RWPE1 (cell line): Measurements from ENCODE around the gene FAM20C.

Source experiments
- CTCF ChIA-PET: fragments of 350-600 bp; sonication (Branson Sonifier 250); formaldehyde crosslinking; extraction: SDS; loops from one replicate; lab custom pipeline; 2021; lab: Yijun Ruan, JAX
- POLR2A ChIA-PET: fragments of 400-600 bp; formaldehyde crosslinking; extraction: SDS; loops from one replicate; lab custom pipeline; 2020; ENCODE audit warnings: antibody characterized with exemption; ENCODE audit not compliant: low non-redundant PET; lab: Yijun Ruan, JAX
- DNase-seq: peaks from one replicate; pipeline ENCODE4 v3.0.0; 2012; ENCODE audit warnings: low spot score
- H3K27ac ChIP-seq: fragments of 450-650 bp; 2 replicates; pipeline ENCODE4 v1.5.1; 2017
- TF ChIP-seq, protein P1 (sequence below): fragments of 450-650 bp; conservative IDR thresholded peaks from 2 replicates; pipeline ENCODE4 v1.5.1; 2017; ENCODE audit warnings: low read depth, mild to moderate bottlenecking

Gene FAM20C

GRCh38 chr7:186516-187113 is 5.8 kb upstream of the FAM20C start:
- CTCF ChIA-PET, result no interaction called here
- POLR2A ChIA-PET, result no interaction called here
- TF ChIP-seq, protein P1, sequence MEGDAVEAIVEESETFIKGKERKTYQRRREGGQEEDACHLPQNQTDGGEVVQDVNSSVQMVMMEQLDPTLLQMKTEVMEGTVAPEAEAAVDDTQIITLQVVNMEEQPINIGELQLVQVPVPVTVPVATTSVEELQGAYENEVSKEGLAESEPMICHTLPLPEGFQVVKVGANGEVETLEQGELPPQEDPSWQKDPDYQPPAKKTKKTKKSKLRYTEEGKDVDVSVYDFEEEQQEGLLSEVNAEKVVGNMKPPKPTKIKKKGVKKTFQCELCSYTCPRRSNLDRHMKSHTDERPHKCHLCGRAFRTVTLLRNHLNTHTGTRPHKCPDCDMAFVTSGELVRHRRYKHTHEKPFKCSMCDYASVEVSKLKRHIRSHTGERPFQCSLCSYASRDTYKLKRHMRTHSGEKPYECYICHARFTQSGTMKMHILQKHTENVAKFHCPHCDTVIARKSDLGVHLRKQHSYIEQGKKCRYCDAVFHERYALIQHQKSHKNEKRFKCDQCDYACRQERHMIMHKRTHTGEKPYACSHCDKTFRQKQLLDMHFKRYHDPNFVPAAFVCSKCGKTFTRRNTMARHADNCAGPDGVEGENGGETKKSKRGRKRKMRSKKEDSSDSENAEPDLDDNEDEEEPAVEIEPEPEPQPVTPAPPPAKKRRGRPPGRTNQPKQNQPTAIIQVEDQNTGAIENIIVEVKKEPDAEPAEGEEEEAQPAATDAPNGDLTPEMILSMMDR, result no peak

GRCh38 chr7:187227-187927 is 5.0 kb upstream of the FAM20C start:
- TF ChIP-seq, protein P1, result no peak
- CTCF ChIA-PET, result no interaction called here
- no peak overlapping the region for H3K27ac ChIP-seq
- DNase-seq, result no peak
- POLR2A ChIA-PET, result no interaction called here

More at GRCh38 chr7:186516-187113, 5.8 kb upstream of the FAM20C start:
- DNase-seq, result no peak
- no peak overlapping the region for H3K27ac ChIP-seq

GRCh38 chr7:188174-188573 is 4.2 kb upstream of the FAM20C start:
- CTCF ChIA-PET, result no interaction called here
- H3K27ac ChIP-seq, result no peak overlapping the region
- POLR2A ChIA-PET, result no interaction called here
- TF ChIP-seq, protein P1, result no peak
- DNase-seq, result no peak

DNA sequence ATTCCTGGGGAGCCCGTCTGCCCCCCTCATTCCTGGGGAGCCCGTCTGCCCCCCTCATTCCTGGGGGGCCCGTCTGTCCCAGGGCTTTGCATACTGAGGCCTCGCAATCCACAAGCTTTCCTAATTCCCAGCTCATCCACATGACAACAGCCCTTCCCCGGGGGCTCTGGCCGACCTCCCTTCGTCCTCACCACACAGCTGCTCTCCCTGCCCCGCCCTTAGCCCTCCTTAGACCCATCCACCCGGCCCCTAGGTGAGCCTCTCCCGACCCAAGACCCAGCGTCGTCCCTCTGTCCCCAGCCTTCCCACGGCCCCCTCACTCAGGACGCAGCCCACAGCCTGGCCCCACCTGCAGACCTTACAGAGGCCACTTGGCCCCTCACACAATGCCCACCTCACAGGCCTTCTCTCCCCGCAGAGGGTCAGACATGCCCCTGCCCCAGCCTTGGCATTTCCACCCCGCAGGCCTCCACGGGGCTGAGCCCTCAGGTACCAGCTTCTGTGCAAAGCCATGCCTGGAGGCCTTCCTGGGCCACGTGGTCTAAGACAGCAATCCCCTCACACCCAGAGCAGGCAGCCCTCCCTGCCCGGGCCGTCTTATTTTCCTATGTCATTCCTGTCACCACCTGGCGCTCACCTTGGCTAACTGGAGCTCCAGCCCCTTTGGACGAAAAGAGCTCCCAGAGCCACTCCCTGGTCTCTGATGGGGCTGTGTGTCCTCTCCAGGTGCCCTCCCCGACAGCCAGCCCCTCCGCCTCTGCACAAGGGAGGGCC is 3.5 kb upstream of the FAM20C start:
- TF ChIP-seq, protein P1, result no peak
- ChIA-PET POLR2A (no interaction called here), CTCF (no interaction called here)
- DNase-seq, result no peak
- no peak overlapping the region for H3K27ac ChIP-seq

GRCh38 chr7:189719-190118 is 2.7 kb upstream of the FAM20C start:
- H3K27ac ChIP-seq, result no peak overlapping the region
- TF ChIP-seq, protein P1, result no peak
- ChIA-PET POLR2A (no interaction called here), CTCF (no interaction called here)
- DNase-seq, result no peak

- no peak for DNase-seq
- peak overlapping the region; percentile 91; the same call in 1 of the 2 replicates for H3K27ac ChIP-seq
- ChIA-PET CTCF (no interaction called here), POLR2A (no interaction called here)
- TF ChIP-seq, protein P1, result no peak
These were observed 2.2 kb upstream of the FAM20C start for GRCh38 chr7:190196-190595.
